PC-9 (cell line): ENCODE data around the gene CHN1. TPM values are rescaled to one million over a fixed set of nuclear protein-coding genes. Genes with fewer than 3 reads are reported as not detected.

Source experiments
- BruUV-seq: library from RNA; stranded (reverse); fragments of 400-500 nt; replicated peaks from 2 replicates; lab custom pipeline; 2021; lab: Mats Ljungman, UMichigan
- CTCF ChIA-PET: fragments of 300-600 bp; sonication (Branson Sonifier 250); formaldehyde crosslinking; loops from one replicate; lab custom pipeline; 2022; ENCODE audit warnings: antibody characterized with exemption; lab: Charles Lee
- POLR2A ChIA-PET: fragments of 300-600 bp; sonication (Branson Sonifier 250); formaldehyde crosslinking; loops from one replicate; lab custom pipeline; 2022; ENCODE audit warnings: antibody characterized with exemption; ENCODE audit not compliant: unreplicated experiment; lab: Charles Lee
- DNase-seq, 2 experiments: peaks; one replicate each; pipeline versions ENCODE4 v3.0.0 to v3.0.0-alpha.2; 2015 to 2022; ENCODE audit warnings: mixed read lengths in 1 of 2
- H2AFZ ChIP-seq: fragments of 200-600 bp; sonication (generic); 2 replicates; pipeline ENCODE4 v1.8.1; 2017; ENCODE audit warnings: antibody characterized with exemption
- H3F3A ChIP-seq: fragments of 200-600 bp; sonication (generic); 2 replicates; pipeline ENCODE4 v1.8.1; 2017; ENCODE audit warnings: antibody characterized with exemption, mild to moderate bottlenecking, low read depth; ENCODE audit not compliant: insufficient read depth
- H3K27ac ChIP-seq: fragments of 200-600 bp; sonication (generic); 2 replicates; pipeline ENCODE4 v1.6.1; 2016; ENCODE audit warnings: mixed run types
- H3K27me3 ChIP-seq: fragments of 200-600 bp; sonication (generic); 2 replicates; pipeline ENCODE4 v1.6.1; 2016; ENCODE audit warnings: low read depth, mixed run types; ENCODE audit not compliant: insufficient read depth
- H3K36me3 ChIP-seq: fragments of 200-600 bp; sonication (generic); 2 replicates; pipeline ENCODE4 v1.6.1; 2016; ENCODE audit warnings: low read depth, mixed run types
- H3K4me1 ChIP-seq: fragments of 200-600 bp; sonication (generic); replicated peaks from 2 replicates; pipeline ENCODE4 v1.6.1; 2016; ENCODE audit warnings: mixed run types; ENCODE audit not compliant: insufficient read depth
- H3K4me2 ChIP-seq: fragments of 200-600 bp; sonication (generic); 2 replicates; pipeline ENCODE4 v1.6.1; 2017; ENCODE audit warnings: mixed run types
- H3K4me3 ChIP-seq: fragments of 200-600 bp; sonication (generic); 2 replicates; pipeline ENCODE4 v1.6.1; 2016; ENCODE audit warnings: mixed run types
- H3K79me2 ChIP-seq: fragments of 200-600 bp; sonication (generic); 2 replicates; pipeline ENCODE4 v1.6.1; 2017; ENCODE audit warnings: low read depth, mixed run types
- H3K9me2 ChIP-seq: fragments of 200-600 bp; sonication (generic); 2 replicates; pipeline ENCODE4 v1.8.1; 2017; ENCODE audit warnings: mild to moderate bottlenecking; ENCODE audit not compliant: insufficient read depth
- H3K9me3 ChIP-seq: fragments of 200-600 bp; sonication (generic); 2 replicates; pipeline ENCODE4 v1.8.1; 2016; ENCODE audit warnings: low read depth; ENCODE audit not compliant: insufficient read depth
- H4K20me1 ChIP-seq: fragments of 200-600 bp; sonication (generic); 2 replicates; pipeline ENCODE4 v1.8.1; 2017; ENCODE audit not compliant: insufficient read depth
- CTCF ChIP-seq: fragments of 200-600 bp; sonication (generic); conservative IDR thresholded peaks from 2 replicates; pipeline ENCODE4 v1.6.1; 2017; ENCODE audit warnings: mixed run types, antibody characterized with exemption, mild to moderate bottlenecking, moderate library complexity
- EZH2 ChIP-seq: fragments of 200-600 bp; sonication (generic); IDR thresholded peaks from 2 replicates; pipeline ENCODE4 v1.8.0; 2017; ENCODE audit warnings: antibody characterized with exemption, low read depth
- intact Hi-C: fragments of 100-400 bp; cut with micrococcal nuclease; formaldehyde crosslinking; loops from one replicate; pipeline ENCODE4 v1.10.0; 2022; ENCODE audit not compliant: unreplicated experiment
- total RNA-seq: library from RNA; stranded (reverse); gene quantifications from 2 replicates; pipeline ENCODE4 v1.2.3, GENCODE V29; 2021

Gene CHN1
- total RNA-seq, 1 experiment from 2014 or later: 14.0 TPM

- Histone ChIP-seq H3K79me2 (no peaks in the 10 kb centered on the region), H2AFZ (no peak overlapping the region), H3K36me3 (no peaks in the 10 kb centered on the region), H3K27me3 (no peaks in the 10 kb centered on the region), H3K9me2 (no peaks in the 10 kb centered on the region), H3K9me3 (no peaks in the 10 kb centered on the region), H3F3A (no peaks in the 10 kb centered on the region), H3K4me3 (no peak overlapping the region), H3K4me1 (no peaks in the 10 kb centered on the region), H3K4me2 (no peak overlapping the region), H4K20me1 (no peaks in the 10 kb centered on the region), H3K27ac (no peak overlapping the region)
- POLR2A ChIA-PET: no interaction called here
- intact Hi-C loops: no loop called here
- CTCF ChIA-PET: no interaction called here
- no peak for DNase-seq
- no TSS peak for BruUV-seq
- TF ChIP-seq CTCF (no peak), EZH2 (no peak)
These were observed 80.0 kb downstream of the CHN1 start for GRCh38 chr2:174925046-174925784.

GRCh38 chr2:174924061-174924693, 81.0 kb downstream of the CHN1 start:
- no peaks in the 10 kb centered on the region for H3K27me3 ChIP-seq

More at GRCh38 chr2:174924061-174924693, 81.0 kb downstream of the CHN1 start:
- Histone ChIP-seq H3K9me2 (no peaks in the 10 kb centered on the region), H3K4me3 (no peak overlapping the region), H4K20me1 (no peaks in the 10 kb centered on the region), H3K79me2 (no peaks in the 10 kb centered on the region), H3F3A (no peaks in the 10 kb centered on the region), H3K27ac (no peak overlapping the region), H3K36me3 (no peaks in the 10 kb centered on the region), H2AFZ (no peak overlapping the region), H3K9me3 (no peaks in the 10 kb centered on the region), H3K4me1 (no peaks in the 10 kb centered on the region), H3K4me2 (no peak overlapping the region)
- no TSS peak for BruUV-seq
- TF ChIP-seq CTCF (no peak), EZH2 (no peak)
- POLR2A ChIA-PET: no interaction called here
- DNase-seq: no peak
- intact Hi-C loops: no loop called here
- CTCF ChIA-PET: no interaction called here
